WERI-Rb-1 (cell line): Measurements from ENCODE around the gene CHP1.

Source experiments
- DNase-seq: peaks from one replicate; pipeline ENCODE4 v3.0.0-alpha.2; 2020
- H3K27ac ChIP-seq: fragments of 250-450 bp; sonication (Bioruptor Pico); 2 replicates; pipeline ENCODE4 v1.5.1; 2020; ENCODE audit warnings: mild to moderate bottlenecking, moderate library complexity
- H3K27me3 ChIP-seq: fragments of 250-450 bp; sonication (Bioruptor Pico); 2 replicates; pipeline ENCODE4 v1.5.1; 2021; ENCODE audit warnings: mild to moderate bottlenecking, low read depth, moderate library complexity; ENCODE audit not compliant: insufficient read depth, severe bottlenecking
- H3K36me3 ChIP-seq: fragments of 250-450 bp; sonication (Bioruptor Pico); 2 replicates; pipeline ENCODE4 v1.5.1; 2020; ENCODE audit warnings: mild to moderate bottlenecking, moderate library complexity
- H3K4me3 ChIP-seq: 2 replicates; pipeline ENCODE4 v1.5.1; 2011; ENCODE audit warnings: low read depth, mild to moderate bottlenecking, control low read depth, low read length
- H3K9me3 ChIP-seq: fragments of 250-450 bp; sonication (Bioruptor Pico); 2 replicates; pipeline ENCODE4 v1.5.1; 2021; ENCODE audit warnings: mild to moderate bottlenecking, moderate library complexity; ENCODE audit not compliant: severe bottlenecking
- CTCF ChIP-seq: IDR thresholded peaks from 2 replicates; pipeline ENCODE4 v1.5.1; 2011; ENCODE audit warnings: low read depth, mild to moderate bottlenecking, control low read depth, inconsistent platforms, low read length

CHP1 gene

DNA sequence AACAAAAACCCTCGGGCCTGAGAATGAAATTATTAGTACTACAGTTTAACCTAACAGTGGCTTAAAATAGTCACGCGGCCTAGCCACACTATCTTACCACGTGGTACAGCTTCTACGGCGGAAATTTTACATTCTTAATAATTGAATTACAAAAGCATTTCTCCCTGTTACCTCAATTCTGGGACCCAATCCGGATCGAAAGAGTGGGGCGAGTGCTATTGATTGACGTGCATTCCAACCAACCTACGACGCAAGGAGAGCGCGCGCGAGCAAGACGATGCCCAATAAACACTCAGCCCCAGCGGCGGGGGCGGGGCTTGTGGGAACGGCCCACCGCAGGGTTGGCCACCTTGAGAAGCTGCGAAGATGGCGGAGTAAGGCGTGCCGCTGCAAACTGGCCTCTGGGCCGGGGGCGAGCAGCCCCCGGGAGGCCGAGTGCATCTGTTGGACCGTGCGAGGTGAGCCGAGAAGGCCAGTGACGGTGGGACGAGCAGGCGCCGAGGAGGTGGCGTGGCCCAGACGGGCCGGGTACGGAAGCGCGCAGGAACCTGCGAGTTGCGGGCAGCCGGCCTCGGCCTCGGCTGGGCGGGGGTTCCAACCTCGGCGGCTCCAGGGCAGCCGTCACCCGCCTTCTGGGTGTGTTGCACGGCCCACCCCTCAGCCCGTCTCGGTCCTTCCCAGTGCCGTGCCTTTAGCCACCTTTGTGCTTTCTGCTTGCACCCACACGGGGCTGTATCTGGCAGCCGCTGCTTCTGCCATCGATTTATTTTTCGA lies 52.8 kb downstream of the CHP1 start:
- Histone ChIP-seq H3K9me3 (no peaks in the 10 kb centered on the region), H3K36me3 (peaks cover 51% of the 10 kb centered on the region), H3K27ac (peak overlapping the region; percentile 94), H3K27me3 (no peaks in the 10 kb centered on the region), H3K4me3 (peak overlapping the region; percentile 92)
- no peak for TF ChIP-seq CTCF
- peak; percentile 98 for DNase-seq

DNA sequence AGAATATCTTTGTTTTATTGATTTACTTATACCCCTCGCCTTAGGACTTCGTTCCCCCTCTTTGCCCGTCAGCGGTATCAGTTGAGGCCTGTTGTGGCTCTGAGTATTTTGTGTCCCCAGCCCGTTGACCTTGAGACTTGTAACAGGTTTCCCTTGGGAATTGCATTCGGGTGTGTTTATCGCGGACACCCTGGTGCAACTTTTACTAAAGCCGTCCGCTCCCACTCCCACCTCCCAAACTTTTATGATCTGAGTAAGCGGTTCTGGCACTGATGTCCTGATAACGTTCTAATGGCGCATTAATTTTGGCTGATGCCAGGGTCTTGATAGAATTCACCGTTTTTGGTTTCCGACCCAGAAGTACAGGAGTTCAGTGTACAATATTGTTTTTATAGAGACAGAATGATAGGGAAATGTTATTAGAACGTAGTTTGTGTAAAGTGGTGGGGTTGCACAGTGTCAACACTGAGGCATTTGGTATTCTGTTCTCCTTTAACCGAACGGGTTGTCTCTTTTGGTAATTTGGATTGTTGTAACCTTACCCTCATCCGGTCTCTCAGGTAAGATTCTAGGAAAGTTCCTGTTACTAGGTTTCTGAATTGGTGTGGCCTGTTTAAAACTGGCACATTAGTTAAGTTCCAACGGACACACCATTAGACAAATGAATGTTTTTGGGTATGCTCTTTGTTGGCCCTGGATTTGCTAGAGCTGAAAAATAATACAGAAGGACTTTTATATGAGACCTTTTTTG lies 53.5 kb downstream of the CHP1 start:
- Histone ChIP-seq H3K4me3 (peak overlapping the region; percentile 92), H3K36me3 (peaks cover 54% of the 10 kb centered on the region), H3K27ac (peak overlapping the region; percentile 94), H3K27me3 (no peaks in the 10 kb centered on the region), H3K9me3 (no peaks in the 10 kb centered on the region)
- TF ChIP-seq CTCF = no peak
- DNase-seq = no peak

GRCh38 chr15:41285285-41285684 lies 54.2 kb downstream of the CHP1 start:
- H3K9me3 ChIP-seq = no peaks in the 10 kb centered on the region
- no peaks in the 10 kb centered on the region for H3K27me3 ChIP-seq
- peak overlapping the region; percentile 92 for H3K4me3 ChIP-seq
- H3K27ac ChIP-seq = no peak overlapping the region; the same call in 1 of the 2 replicates
- H3K36me3 ChIP-seq = peaks cover 52% of the 10 kb centered on the region
- no peak for TF ChIP-seq CTCF
- no peak for DNase-seq

DNA sequence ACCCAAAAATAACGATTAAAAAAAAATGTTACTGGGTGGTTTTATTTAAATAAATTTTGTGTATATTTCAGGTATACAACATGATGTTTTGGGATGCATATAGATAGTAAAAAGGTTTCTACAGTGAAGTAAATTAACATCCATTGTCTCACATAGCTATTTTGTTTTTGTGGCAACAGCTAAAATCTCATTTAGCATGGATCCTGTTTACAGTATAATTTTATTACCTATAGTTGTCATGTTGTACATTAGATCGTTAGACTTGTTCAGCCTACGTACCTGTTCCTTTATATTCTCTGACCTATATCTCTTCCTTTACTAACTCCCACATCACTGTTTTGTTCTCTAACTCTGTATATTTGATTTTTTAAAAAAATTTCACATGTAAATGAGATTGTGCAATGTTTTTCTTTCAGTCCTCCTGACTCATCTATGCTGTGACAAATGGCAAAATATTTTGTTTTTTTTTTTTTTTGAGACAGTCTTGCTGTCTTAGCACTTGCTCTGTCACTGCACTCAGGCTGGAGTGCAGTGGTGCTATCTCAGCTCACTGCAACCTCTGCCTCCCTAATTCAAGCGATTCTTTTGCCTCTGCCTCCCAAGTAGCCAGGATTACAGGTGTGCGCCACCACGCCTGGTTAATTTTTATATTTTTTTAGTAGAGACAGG lies 55.7 kb downstream of the CHP1 start:
- H3K9me3 ChIP-seq = no peaks in the 10 kb centered on the region
- no peaks in the 10 kb centered on the region for H3K27me3 ChIP-seq
- TF ChIP-seq CTCF = no peak
- no peak for DNase-seq
- H3K4me3 ChIP-seq = no peak overlapping the region
- peaks cover 61% of the 10 kb centered on the region for H3K36me3 ChIP-seq
- no peak overlapping the region for H3K27ac ChIP-seq

GRCh38 chr15:41288464-41288863 lies 57.4 kb downstream of the CHP1 start:
- no peak overlapping the region for H3K27ac ChIP-seq
- no peak for TF ChIP-seq CTCF
- no peak for DNase-seq
- no peak overlapping the region for H3K4me3 ChIP-seq
- no peaks in the 10 kb centered on the region for H3K27me3 ChIP-seq
- H3K36me3 ChIP-seq = peaks cover 72% of the 10 kb centered on the region
- H3K9me3 ChIP-seq = no peaks in the 10 kb centered on the region
